GM21723 (cell line): ENCODE results near the gene R3HCC1L.

ENCODE experiments used
- ATAC-seq: cut with Tn5 transposase; IDR thresholded peaks from one replicate; pipeline ENCODE4 v1.9.1; 2021; ENCODE audit warnings: mild to moderate bottlenecking, moderate library complexity; ENCODE audit not compliant: unreplicated experiment

The R3HCC1L gene

GRCh38 chr10:98272245-98272644 is 137.8 kb downstream of the R3HCC1L start:
- ATAC-seq = no peak

- ATAC-seq = no peak
Measured at GRCh38 chr10:98272656-98273055, 138.2 kb downstream of the R3HCC1L start.

- no peak for ATAC-seq
Measured at GRCh38 chr10:98273057-98273850, 138.8 kb downstream of the R3HCC1L start.

GRCh38 chr10:98274562-98274961 is 140.1 kb downstream of the R3HCC1L start:
- no peak for ATAC-seq

- ATAC-seq = no peak
Measured at GRCh38 chr10:98276311-98276710, 141.9 kb downstream of the R3HCC1L start.

- no peak for ATAC-seq
Measured at GRCh38 chr10:98285416-98285815, 151.0 kb downstream of the R3HCC1L start.

GRCh38 chr10:98286419-98286818 is 152.0 kb downstream of the R3HCC1L start:
- no peak for ATAC-seq

- no peak for ATAC-seq
Measured at GRCh38 chr10:98287321-98287720, 152.9 kb downstream of the R3HCC1L start.

- no peak for ATAC-seq
Measured at GRCh38 chr10:98289802-98290209, 155.3 kb downstream of the R3HCC1L start.

GRCh38 chr10:98292971-98293370 is 158.5 kb downstream of the R3HCC1L start:
- ATAC-seq = no peak

- ATAC-seq = no peak
Measured at GRCh38 chr10:98293550-98294269, 159.3 kb downstream of the R3HCC1L start.

- no peak for ATAC-seq
Measured at GRCh38 chr10:98294270-98294627, 159.8 kb downstream of the R3HCC1L start.
